Measurements from ENCODE around the gene FAXDC2.

FAXDC2 gene, protein sequence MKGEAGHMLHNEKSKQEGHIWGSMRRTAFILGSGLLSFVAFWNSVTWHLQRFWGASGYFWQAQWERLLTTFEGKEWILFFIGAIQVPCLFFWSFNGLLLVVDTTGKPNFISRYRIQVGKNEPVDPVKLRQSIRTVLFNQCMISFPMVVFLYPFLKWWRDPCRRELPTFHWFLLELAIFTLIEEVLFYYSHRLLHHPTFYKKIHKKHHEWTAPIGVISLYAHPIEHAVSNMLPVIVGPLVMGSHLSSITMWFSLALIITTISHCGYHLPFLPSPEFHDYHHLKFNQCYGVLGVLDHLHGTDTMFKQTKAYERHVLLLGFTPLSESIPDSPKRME

DNA sequence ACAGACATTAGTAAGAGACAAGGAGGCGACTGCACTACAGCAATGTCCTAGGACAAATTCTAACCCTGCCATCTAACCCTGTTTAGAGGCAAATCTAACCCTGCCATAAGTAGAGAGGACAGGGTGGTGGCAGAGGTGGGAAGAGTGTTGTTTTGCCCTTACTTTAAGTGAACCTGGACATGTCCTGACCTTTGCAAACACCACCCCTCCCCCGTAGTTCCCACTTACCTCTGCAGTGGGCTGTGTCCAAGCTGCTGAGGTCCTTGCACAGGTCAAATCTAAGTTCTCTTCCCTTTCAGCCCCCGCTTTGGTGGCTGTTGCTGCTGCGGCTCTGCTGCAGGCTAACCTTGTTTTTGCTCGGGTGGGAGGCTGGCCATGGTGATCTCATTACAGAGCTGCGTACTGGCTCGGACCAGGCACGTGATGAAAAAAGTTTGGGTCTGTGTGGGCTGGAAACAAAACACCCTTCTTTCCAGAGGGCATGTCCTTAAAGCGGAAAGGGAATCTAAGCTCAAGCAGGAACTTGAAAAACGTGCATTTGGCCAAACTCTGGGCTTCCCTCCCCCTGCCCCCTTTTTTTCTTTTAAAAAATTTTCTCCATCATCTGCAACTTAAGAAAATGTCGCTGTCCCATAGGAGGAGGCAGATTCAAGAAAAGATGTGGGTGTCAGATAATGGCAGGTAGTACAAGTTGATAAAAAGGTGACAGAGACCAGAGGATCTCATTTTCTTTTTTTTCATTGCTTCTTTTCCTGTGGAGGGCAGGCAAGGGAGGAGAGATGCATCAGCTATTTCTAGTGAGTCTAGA lies at the start of gene FAXDC2:
Gene FAXDC2 (minus strand): TSS at position 349 of the 808 bp plus-strand sequence. CDS start 12,425 bp downstream, outside the sequence.
- TF ChIP-seq, protein P1, sequence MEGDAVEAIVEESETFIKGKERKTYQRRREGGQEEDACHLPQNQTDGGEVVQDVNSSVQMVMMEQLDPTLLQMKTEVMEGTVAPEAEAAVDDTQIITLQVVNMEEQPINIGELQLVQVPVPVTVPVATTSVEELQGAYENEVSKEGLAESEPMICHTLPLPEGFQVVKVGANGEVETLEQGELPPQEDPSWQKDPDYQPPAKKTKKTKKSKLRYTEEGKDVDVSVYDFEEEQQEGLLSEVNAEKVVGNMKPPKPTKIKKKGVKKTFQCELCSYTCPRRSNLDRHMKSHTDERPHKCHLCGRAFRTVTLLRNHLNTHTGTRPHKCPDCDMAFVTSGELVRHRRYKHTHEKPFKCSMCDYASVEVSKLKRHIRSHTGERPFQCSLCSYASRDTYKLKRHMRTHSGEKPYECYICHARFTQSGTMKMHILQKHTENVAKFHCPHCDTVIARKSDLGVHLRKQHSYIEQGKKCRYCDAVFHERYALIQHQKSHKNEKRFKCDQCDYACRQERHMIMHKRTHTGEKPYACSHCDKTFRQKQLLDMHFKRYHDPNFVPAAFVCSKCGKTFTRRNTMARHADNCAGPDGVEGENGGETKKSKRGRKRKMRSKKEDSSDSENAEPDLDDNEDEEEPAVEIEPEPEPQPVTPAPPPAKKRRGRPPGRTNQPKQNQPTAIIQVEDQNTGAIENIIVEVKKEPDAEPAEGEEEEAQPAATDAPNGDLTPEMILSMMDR (IDR thresholded peaks at IDR 0.05; ENCODE audit: low read depth, low read length) = no peak
- TF ChIP-seq EZH2phosphoT487 (IDR thresholded peaks at IDR 0.05; ENCODE audit: low read depth) = no peak
- no peak within 1 kb of the TSS for H3K4me3 ChIP-seq (ENCODE audit: low read length)
- H3K27me3 ChIP-seq (ENCODE audit: low read depth, low read length) = no peaks in the 10 kb centered on the region
- H3K79me2 ChIP-seq (ENCODE audit: low read length) = no peaks in the 10 kb centered on the region
- no peak within 1 kb of the TSS for H3K27ac ChIP-seq (ENCODE audit: low read length)
- H4K20me1 ChIP-seq (ENCODE audit: insufficient read depth, low read length) = no peaks in the 10 kb centered on the region
- no peaks in the 10 kb centered on the region for H3K9me3 ChIP-seq (ENCODE audit: insufficient read depth, low read length)
- H3K36me3 ChIP-seq (replicated peaks; ENCODE audit: low read depth, low read length) = no peaks in the 10 kb centered on the region
- H2AFZ ChIP-seq (ENCODE audit: low read depth, low read length) = no peak within 1 kb of the TSS
- H3K9ac ChIP-seq (ENCODE audit: low read length) = no peak within 1 kb of the TSS
- no peaks in the 10 kb centered on the region for H3K4me1 ChIP-seq (ENCODE audit: low read length)
- no peak within 1 kb of the TSS for H3K4me2 ChIP-seq (ENCODE audit: low read length)

DNA sequence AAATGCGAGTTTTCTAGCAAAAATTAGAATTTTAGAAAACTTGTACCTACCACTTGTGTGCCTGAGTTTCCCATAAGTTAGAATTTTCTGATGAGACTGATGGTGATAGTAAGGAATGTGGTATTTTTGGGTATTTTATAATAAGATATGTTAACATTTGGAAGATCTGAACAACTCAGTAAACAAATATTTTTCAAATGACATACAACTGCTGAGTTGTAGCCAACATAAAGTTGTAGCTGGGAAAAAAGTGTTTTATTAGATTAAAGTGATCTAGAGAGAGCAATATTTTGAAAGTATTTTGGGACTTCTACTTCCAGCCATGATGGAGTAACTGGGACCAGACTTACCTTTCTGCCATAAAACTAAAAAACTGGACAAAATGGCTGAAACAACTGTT lies 49.7 kb upstream of the FAXDC2 start:
- H3K79me2 ChIP-seq (ENCODE audit: low read length) = no peaks in the 10 kb centered on the region
- peaks cover 44% of the 10 kb centered on the region for H3K36me3 ChIP-seq (replicated peaks; ENCODE audit: low read depth, low read length)
- no peaks in the 10 kb centered on the region for H4K20me1 ChIP-seq (ENCODE audit: insufficient read depth, low read length)
- no peak overlapping the region for H2AFZ ChIP-seq (ENCODE audit: low read depth, low read length)
- H3K4me1 ChIP-seq (ENCODE audit: low read length) = no peaks in the 10 kb centered on the region
- no peak for TF ChIP-seq EZH2phosphoT487 (IDR thresholded peaks at IDR 0.05; ENCODE audit: low read depth)
- TF ChIP-seq, protein P1 (IDR thresholded peaks at IDR 0.05; ENCODE audit: low read depth, low read length) = no peak
- no peaks in the 10 kb centered on the region for H3K9me3 ChIP-seq (ENCODE audit: insufficient read depth, low read length)
- H3K27me3 ChIP-seq (ENCODE audit: low read depth, low read length) = no peaks in the 10 kb centered on the region
- no peak overlapping the region for H3K9ac ChIP-seq (ENCODE audit: low read length)
- no peak overlapping the region for H3K4me3 ChIP-seq (ENCODE audit: low read length)
- no peak overlapping the region for H3K4me2 ChIP-seq (ENCODE audit: low read length)
- H3K27ac ChIP-seq (ENCODE audit: low read length) = no peak overlapping the region

DNA sequence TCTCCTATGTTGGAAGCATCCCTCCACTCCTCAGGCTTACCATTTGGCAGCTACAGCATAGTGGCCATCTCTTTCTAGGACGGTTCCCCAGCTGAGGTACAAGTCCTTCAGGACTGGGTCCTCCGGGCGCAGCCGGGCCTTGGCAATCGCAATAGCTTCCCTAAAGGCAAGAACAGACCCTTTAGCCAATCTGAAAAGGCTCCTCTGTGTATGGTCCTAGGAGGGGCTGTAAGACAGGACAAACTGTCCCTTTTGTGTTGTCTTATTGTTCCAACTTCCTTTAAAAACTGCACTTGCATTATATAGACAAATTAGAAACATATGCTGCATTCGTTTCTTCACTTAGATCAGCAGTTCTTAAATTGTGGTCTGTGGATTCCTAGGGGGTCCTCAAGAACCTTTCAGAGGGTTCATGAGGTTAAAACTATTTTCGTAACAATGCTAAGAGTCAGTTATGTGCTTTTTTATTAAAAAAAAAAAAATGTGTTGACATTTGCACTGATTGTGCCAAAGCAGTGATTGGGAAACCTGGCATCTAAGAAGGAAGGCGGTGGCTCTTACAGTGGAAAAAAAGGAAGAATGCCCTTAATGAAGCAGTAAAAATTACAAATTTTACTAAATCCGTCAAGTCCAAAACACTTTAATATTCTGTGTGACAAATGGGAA lies 48.9 kb upstream of the FAXDC2 start:
- Histone ChIP-seq H2AFZ (ENCODE audit: low read depth, low read length) (no peak overlapping the region), H4K20me1 (ENCODE audit: insufficient read depth, low read length) (no peaks in the 10 kb centered on the region), H3K36me3 (replicated peaks; ENCODE audit: low read depth, low read length) (peaks cover 44% of the 10 kb centered on the region), H3K27me3 (ENCODE audit: low read depth, low read length) (no peaks in the 10 kb centered on the region), H3K4me1 (ENCODE audit: low read length) (no peaks in the 10 kb centered on the region), H3K79me2 (ENCODE audit: low read length) (no peaks in the 10 kb centered on the region), H3K4me3 (ENCODE audit: low read length) (no peak overlapping the region), H3K27ac (ENCODE audit: low read length) (no peak overlapping the region), H3K9ac (ENCODE audit: low read length) (no peak overlapping the region), H3K9me3 (ENCODE audit: insufficient read depth, low read length) (no peaks in the 10 kb centered on the region), H3K4me2 (ENCODE audit: low read length) (no peak overlapping the region)
- TF ChIP-seq EZH2phosphoT487 (IDR thresholded peaks at IDR 0.05; ENCODE audit: low read depth) = no peak
- TF ChIP-seq, protein P1 (IDR thresholded peaks at IDR 0.05; ENCODE audit: low read depth, low read length) = no peak

DNA sequence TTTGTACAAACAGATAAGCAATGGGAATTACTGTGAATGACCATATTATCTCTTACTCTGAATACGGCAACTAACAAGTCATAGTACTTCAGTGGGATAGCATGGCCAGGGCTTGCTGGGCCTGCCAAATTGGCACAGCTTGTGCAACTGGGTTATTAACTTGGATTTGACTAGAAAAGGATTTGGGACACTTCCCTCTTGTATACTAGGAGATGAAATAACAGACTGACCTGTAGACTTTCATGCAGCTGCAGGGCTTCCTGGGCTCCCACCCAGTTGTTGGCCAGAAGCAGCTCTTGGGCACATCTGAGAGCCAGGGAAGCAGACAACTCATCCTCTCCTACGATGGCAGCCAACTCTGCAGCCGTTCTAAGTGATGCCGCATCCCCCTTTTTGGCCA lies 47.8 kb upstream of the FAXDC2 start:
- Histone ChIP-seq H3K27ac (ENCODE audit: low read length) (no peak overlapping the region), H3K4me1 (ENCODE audit: low read length) (no peaks in the 10 kb centered on the region), H3K4me3 (ENCODE audit: low read length) (no peak overlapping the region), H3K79me2 (ENCODE audit: low read length) (no peaks in the 10 kb centered on the region), H3K4me2 (ENCODE audit: low read length) (no peak overlapping the region), H3K27me3 (ENCODE audit: low read depth, low read length) (no peaks in the 10 kb centered on the region), H3K9ac (ENCODE audit: low read length) (no peak overlapping the region), H3K9me3 (ENCODE audit: insufficient read depth, low read length) (no peaks in the 10 kb centered on the region), H3K36me3 (replicated peaks; ENCODE audit: low read depth, low read length) (peaks cover 44% of the 10 kb centered on the region), H2AFZ (ENCODE audit: low read depth, low read length) (no peak overlapping the region), H4K20me1 (ENCODE audit: insufficient read depth, low read length) (no peaks in the 10 kb centered on the region)
- no peak for TF ChIP-seq EZH2phosphoT487 (IDR thresholded peaks at IDR 0.05; ENCODE audit: low read depth)
- TF ChIP-seq, protein P1 (IDR thresholded peaks at IDR 0.05; ENCODE audit: low read depth, low read length) = no peak
